CD8-positive, alpha-beta memory T cell (primary cell): ENCODE results near the gene CEP170. TPM values are rescaled to one million over a fixed set of nuclear protein-coding genes. Genes with fewer than 3 reads are reported as not detected.

ENCODE experiments used
- CTCF ChIA-PET: fragments of 350-600 bp; sonication (Branson Sonifier 250); formaldehyde crosslinking; loops from one replicate; lab custom pipeline; 2021; ENCODE audit warnings: antibody characterized with exemption; lab: Charles Lee
- POLR2A ChIA-PET: fragments of 350-600 bp; sonication (Branson Sonifier 250); formaldehyde crosslinking; loops from one replicate; lab custom pipeline; 2021; ENCODE audit warnings: antibody characterized with exemption; lab: Charles Lee
- DNase-seq, 5 donors: peaks; one replicate each; pipeline versions ENCODE4 v3.0.0 to v3.0.0-alpha.2; 2020 to 2022; ENCODE audit warnings: mixed read lengths in 1 of 5
- H3K27ac ChIP-seq: one replicate; pipeline ENCODE4 v1.7.0; 2013; ENCODE audit warnings: low read depth, mild to moderate bottlenecking, low read length, moderate library complexity
- H3K27me3 ChIP-seq: 2 replicates; pipeline ENCODE4 v1.7.0; 2013; ENCODE audit warnings: low read length, mild to moderate bottlenecking; ENCODE audit not compliant: insufficient read depth, poor library complexity, severe bottlenecking
- H3K36me3 ChIP-seq: 2 replicates; pipeline ENCODE4 v1.7.0; 2013; ENCODE audit warnings: mild to moderate bottlenecking, low read length, moderate library complexity; ENCODE audit not compliant: insufficient read depth
- H3K4me1 ChIP-seq: 2 replicates; pipeline ENCODE4 v1.7.0; 2013; ENCODE audit warnings: mild to moderate bottlenecking, low read length, moderate library complexity; ENCODE audit not compliant: insufficient read depth
- H3K4me3 ChIP-seq: 2 replicates; pipeline ENCODE4 v1.7.0; 2013; ENCODE audit warnings: mild to moderate bottlenecking, low read length
- H3K9me3 ChIP-seq: 2 replicates; pipeline ENCODE4 v1.7.0; 2013; ENCODE audit warnings: mild to moderate bottlenecking, low read length
- H3K27ac Mint-ChIP-seq, 8 donors: one replicate each; pipeline ENCODE4 v1.8.0; 2020 to 2021; ENCODE audit warnings: mixed read lengths in 8 of 8, mild to moderate bottlenecking in 6 of 8, inconsistent platforms in 3 of 8, moderate library complexity in 3 of 8
- H3K27me3 Mint-ChIP-seq, 2 donors: one replicate each; pipeline ENCODE4 v1.8.0; 2020 to 2021; ENCODE audit warnings: mixed read lengths in 2 of 2, mild to moderate bottlenecking in 1 of 2, moderate library complexity in 1 of 2
- H3K36me3 Mint-ChIP-seq, 3 donors: one replicate each; pipeline ENCODE4 v1.8.0; 2020 to 2021; ENCODE audit warnings: mixed read lengths in 3 of 3, inconsistent platforms in 1 of 3, mild to moderate bottlenecking in 1 of 3
- H3K4me1 Mint-ChIP-seq, 3 donors: one replicate each; pipeline ENCODE4 v1.8.0; 2020 to 2021; ENCODE audit warnings: mixed read lengths in 3 of 3, inconsistent platforms in 1 of 3, mild to moderate bottlenecking in 1 of 3
- H3K4me3 Mint-ChIP-seq, 7 donors: one replicate each; pipeline ENCODE4 v1.8.0; 2020 to 2021; ENCODE audit warnings: mixed read lengths in 7 of 7, mild to moderate bottlenecking in 6 of 7, moderate library complexity in 4 of 7, inconsistent platforms in 2 of 7
- H3K9me3 Mint-ChIP-seq, 5 donors: one replicate each; pipeline ENCODE4 v1.8.0; 2020 to 2022; ENCODE audit warnings: mixed read lengths in 5 of 5, mild to moderate bottlenecking in 3 of 5, moderate library complexity in 2 of 5, inconsistent platforms in 1 of 5
- polyA plus RNA-seq: library from polyadenylated mRNA; unstranded; fragments of 300-500 nt; fragmentation: Illumina TruSeq; gene quantifications from one replicate; pipeline ENCODE4 v1.2.3, GENCODE V29; 2021
- total RNA-seq, 2 experiments: library from RNA; stranded (reverse); gene quantifications; one replicate each; pipeline ENCODE4 v1.2.3, GENCODE V29; 2021

Gene CEP170
- total and polyA plus RNA-seq, 3 experiments from 2014 or later: 7.4 to 36.5 (median 29.9) TPM

DNA sequence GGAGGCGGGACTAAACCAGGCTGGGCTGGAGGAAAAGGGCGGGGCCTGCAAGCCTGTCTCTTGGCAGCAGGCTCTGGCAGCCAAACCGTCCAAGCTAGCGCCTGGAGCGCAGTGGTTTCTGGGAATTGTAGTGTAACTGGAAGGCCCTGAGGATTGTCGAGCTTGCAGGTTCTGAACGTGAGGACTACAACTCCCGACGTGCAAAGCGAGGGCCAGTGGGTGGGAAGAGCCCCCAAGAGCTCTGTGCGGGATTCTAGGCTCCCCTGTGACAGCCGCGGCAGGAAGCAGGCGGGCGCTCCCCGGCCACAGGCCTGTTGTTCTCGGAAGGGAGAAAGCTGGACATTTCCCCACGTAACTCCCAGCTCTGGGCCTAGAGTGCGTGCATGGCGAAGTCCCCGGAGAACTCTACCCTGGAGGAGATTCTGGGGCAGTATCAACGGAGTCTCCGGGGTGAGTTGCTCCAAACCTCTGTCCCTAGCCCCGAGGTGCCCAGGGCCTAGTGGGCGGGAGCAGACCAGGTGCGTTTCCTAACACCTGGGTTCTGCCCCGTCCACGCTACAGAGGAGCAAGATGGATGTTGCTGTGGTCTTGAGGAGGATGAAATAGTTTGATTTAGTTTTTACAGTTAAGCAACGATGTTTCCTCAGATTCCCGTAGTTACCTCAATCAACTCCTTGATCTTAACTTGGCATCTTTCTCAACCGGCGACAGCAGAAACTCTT is 871 bp upstream of the CEP170 start, which contains the start of gene SDCCAG8:
Gene SDCCAG8, plus strand, starts transcription at position 251 of the 722 bp plus-strand sequence. Its CDS starts 133 bp downstream, at position 384.
- Mint-ChIP-seq H3K27me3 (peaks cover 0 to 12% of the 10 kb centered on the region in 2 donors), H3K36me3 (peaks cover 0 to 19% (median 2%) of the 10 kb centered on the region in 3 donors), H3K27ac (peak within 1 kb of the TSS; percentile 99 to 100 (median 100)), H3K4me1 (peaks cover 34 to 61% (median 58%) of the 10 kb centered on the region in 3 donors), H3K9me3 (no peaks in the 10 kb centered on the region), H3K4me3 (peak within 1 kb of the TSS; percentile 95 to 100 (median 98))
- ChIA-PET POLR2A (interaction anchor here (1.1 to 2.2 kb wide), 5 partner anchors 20 to 1615 kb away, joined by 3 to 8 read pairs (median 7); partner anchors contain the start of genes CHML and OPN3), CTCF (interaction anchor here (0.6 to 1.5 kb wide), 2 partner anchors 17 to 19 kb away, joined by 4 to 5 read pairs; no protein-coding TSS in a partner anchor)
- Histone ChIP-seq H3K36me3 (no peaks in the 10 kb centered on the region), H3K4me3 (peak within 1 kb of the TSS; percentile 75), H3K9me3 (no peaks in the 10 kb centered on the region), H3K27ac (peak within 1 kb of the TSS; percentile 94), H3K4me1 (peaks cover 24% of the 10 kb centered on the region), H3K27me3 (no peaks in the 10 kb centered on the region)
- DNase-seq: peak; percentile 85 to 97 (median 94)

DNA sequence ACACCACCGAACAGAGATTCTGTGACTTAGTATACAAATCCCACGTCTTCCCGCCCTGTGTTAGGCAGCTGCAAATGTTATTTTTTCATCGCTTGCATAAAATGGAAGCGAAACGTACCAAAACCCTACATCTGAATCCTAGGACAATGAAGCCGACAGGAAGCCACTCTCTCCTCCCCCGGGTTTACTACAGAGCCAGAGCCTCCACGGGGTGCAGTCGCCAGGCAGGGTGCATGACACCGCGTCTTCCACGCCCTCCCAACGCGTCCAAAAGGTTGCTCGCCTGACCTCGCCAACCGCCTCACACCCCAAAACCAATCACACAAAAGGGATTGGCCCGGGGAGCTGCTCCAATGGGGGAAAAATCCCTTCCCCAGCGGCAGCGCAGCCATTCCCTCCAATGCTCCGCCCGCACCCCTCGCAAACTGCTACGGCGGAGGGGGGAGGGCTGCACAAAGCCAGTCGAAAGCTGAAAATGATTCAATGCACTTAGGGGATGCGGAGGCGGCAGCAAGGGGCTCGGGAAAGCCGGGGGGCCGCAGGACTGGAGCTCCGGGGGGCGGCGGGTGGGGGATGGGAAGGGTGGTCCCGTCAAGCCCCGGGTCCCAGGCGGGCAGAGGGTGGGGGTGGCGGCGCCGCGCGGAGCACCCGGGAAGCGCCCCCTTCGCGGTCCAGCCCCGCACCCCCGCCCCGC is 701 bp downstream of the CEP170 start:
- DNase-seq: peak in 3 of 5 donors; percentile 43 to 69 (median 56)
- H3K27ac ChIP-seq: peak overlapping the region; percentile 94
- H3K4me3 ChIP-seq: peak overlapping the region; percentile 71
- H3K36me3 ChIP-seq: no peaks in the 10 kb centered on the region
- H3K27ac Mint-ChIP-seq: peak overlapping the region; percentile 81 to 99 (median 97)
- H3K4me1 ChIP-seq: peaks cover 24% of the 10 kb centered on the region
- ChIA-PET POLR2A (interaction anchor here (0.5 to 2.2 kb wide), 5 partner anchors 45 to 1717 kb away, joined by 3 to 8 read pairs (median 4); no protein-coding TSS in a partner anchor), CTCF (no interaction called here)
- H3K4me1 Mint-ChIP-seq: peaks cover 38 to 64% (median 62%) of the 10 kb centered on the region in 3 donors
- H3K9me3 ChIP-seq: no peaks in the 10 kb centered on the region
- H3K4me3 Mint-ChIP-seq: peak overlapping the region; percentile 89 to 98 (median 96)
- H3K27me3 ChIP-seq: no peaks in the 10 kb centered on the region
- H3K27me3 Mint-ChIP-seq: peaks cover 0 to 12% of the 10 kb centered on the region in 2 donors
- no peaks in the 10 kb centered on the region for H3K9me3 Mint-ChIP-seq
- H3K36me3 Mint-ChIP-seq: peaks cover 0 to 17% (median 0%) of the 10 kb centered on the region in 3 donors

DNA sequence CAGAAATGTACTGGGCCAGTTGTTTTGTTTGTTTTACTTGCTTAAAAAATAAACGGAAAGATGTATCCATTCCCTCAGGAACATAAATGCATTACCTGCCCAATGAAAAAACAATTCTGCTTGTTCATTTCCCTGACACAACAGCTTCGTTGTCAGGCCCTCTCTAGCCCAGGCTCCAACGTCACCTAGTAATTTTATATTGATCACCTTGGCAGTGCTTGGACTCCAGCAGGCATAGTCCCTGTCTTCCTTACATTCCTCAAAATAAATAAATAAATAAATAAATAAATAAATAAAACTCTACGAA is 1.2 kb downstream of the CEP170 start:
- Mint-ChIP-seq H3K4me3 (peak overlapping the region; percentile 71 to 97 (median 96)), H3K27me3 (peaks cover 0 to 12% of the 10 kb centered on the region in 2 donors), H3K27ac (peak overlapping the region in 7 of 8 donors; percentile 20 to 99 (median 92)), H3K36me3 (peaks cover 0 to 17% (median 0%) of the 10 kb centered on the region in 3 donors), H3K4me1 (peaks cover 38 to 64% (median 63%) of the 10 kb centered on the region in 3 donors), H3K9me3 (no peaks in the 10 kb centered on the region)
- no peak for DNase-seq
- Histone ChIP-seq H3K9me3 (no peaks in the 10 kb centered on the region), H3K27me3 (no peaks in the 10 kb centered on the region), H3K36me3 (no peaks in the 10 kb centered on the region), H3K27ac (peak overlapping the region; percentile 66), H3K4me3 (peak overlapping the region; percentile 20), H3K4me1 (peaks cover 24% of the 10 kb centered on the region)
- CTCF ChIA-PET: no interaction called here
- POLR2A ChIA-PET: no interaction called here

DNA sequence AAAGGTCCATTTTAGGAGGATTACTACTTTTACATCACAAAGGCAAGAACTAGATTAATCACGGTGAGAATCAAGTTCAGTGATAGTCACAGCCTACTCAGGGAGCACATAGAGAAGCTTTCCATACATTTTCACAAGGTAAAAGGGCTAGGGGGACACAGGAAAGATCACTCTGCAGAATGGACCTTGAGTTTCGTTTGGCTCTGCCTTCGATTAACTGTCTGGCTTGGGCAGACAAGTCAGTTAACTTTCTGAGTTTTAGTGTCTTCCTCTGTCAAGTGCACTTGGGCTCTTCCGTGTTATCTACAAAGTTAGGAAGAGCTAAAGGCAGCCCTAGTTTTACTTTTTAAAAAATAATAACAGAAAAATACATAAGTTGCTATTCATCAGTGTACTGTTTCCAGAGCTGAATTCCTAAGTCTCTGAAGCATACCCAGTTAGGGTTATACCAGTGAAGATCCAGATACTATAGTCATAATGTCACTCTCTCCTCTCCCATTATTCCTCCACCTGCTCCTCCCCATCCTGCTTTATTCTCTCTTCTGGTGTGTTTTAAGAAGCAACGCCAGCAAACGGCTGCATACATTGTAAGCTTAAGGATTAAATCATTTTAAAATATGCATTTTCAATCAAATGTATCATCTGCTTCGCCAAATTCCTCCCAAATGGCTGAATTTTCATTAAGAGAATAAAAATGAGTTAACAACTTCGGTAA is 1.7 kb downstream of the CEP170 start:
- H3K9me3 ChIP-seq: no peaks in the 10 kb centered on the region
- peak overlapping the region; percentile 20 for H3K4me3 ChIP-seq
- ChIA-PET CTCF (no interaction called here), POLR2A (no interaction called here)
- peaks cover 24% of the 10 kb centered on the region for H3K4me1 ChIP-seq
- H3K27ac ChIP-seq: peak overlapping the region; percentile 66
- Mint-ChIP-seq H3K36me3 (peaks cover 0 to 17% (median 0%) of the 10 kb centered on the region in 3 donors), H3K27me3 (peaks cover 0 to 13% of the 10 kb centered on the region in 2 donors), H3K27ac (peak overlapping the region in 7 of 8 donors; percentile 62 to 99 (median 88)), H3K9me3 (no peaks in the 10 kb centered on the region), H3K4me1 (peaks cover 43 to 69% (median 68%) of the 10 kb centered on the region in 3 donors), H3K4me3 (peak overlapping the region; percentile 62 to 96 (median 71))
- no peaks in the 10 kb centered on the region for H3K27me3 ChIP-seq
- DNase-seq: peak in 1 of 5 donors; percentile 10
- no peaks in the 10 kb centered on the region for H3K36me3 ChIP-seq

DNA sequence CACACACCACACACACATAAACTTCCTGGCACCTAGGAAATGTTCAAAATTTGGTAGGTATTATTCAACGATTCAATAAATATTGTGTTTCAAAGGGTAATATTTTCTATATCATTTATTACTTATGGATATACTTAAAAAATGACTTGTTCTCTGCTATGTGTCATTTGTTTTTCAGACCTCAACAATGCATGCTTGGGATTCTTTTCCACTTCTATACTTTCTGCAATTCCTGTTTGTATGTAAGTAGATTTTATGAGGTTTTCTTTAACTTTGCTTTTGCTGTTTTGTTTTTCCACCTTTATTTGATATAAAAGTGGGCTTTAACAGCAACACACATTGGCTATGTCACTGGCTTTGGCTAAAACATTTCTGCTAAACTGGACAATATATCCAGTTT is 3.5 kb downstream of the CEP170 start:
- Histone ChIP-seq H3K9me3 (no peaks in the 10 kb centered on the region), H3K4me1 (peaks cover 15% of the 10 kb centered on the region), H3K36me3 (no peaks in the 10 kb centered on the region), H3K4me3 (no peak overlapping the region), H3K27me3 (no peaks in the 10 kb centered on the region), H3K27ac (no peak overlapping the region)
- ChIA-PET CTCF (no interaction called here), POLR2A (no interaction called here)
- Mint-ChIP-seq H3K27ac (peak overlapping the region in 5 of 8 donors; percentile 1 to 71 (median 45)), H3K9me3 (no peaks in the 10 kb centered on the region), H3K4me1 (peaks cover 44 to 69% (median 69%) of the 10 kb centered on the region in 3 donors), H3K36me3 (peaks cover 0 to 17% (median 0%) of the 10 kb centered on the region in 3 donors), H3K27me3 (peaks cover 0 to 13% of the 10 kb centered on the region in 2 donors), H3K4me3 (peak overlapping the region in 1 of 7 donors; percentile 11)
- DNase-seq: no peak

DNA sequence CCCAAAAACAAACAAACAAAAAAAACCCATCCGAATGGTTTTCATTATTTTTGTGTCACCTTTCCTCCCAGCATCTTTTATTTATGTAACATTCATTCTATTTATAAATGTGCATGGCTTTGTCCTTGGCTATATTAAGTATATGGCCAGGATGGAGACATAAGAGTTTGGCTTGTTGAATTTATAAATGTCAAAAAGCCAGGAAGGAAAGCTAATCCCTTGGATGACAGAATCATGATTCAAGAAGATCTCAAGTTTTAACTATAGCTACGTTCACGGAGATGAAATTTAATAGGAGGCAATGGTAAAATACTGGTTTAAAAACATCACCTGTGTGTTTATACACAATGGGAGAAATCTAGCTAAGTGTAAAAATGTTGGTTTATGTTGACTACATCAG is 5.0 kb downstream of the CEP170 start:
- CTCF ChIA-PET: no interaction called here
- H3K4me3 ChIP-seq: no peak overlapping the region
- Mint-ChIP-seq H3K4me1 (peaks cover 32 to 64% (median 59%) of the 10 kb centered on the region in 3 donors), H3K4me3 (peak overlapping the region in 1 of 7 donors; percentile 8), H3K9me3 (no peaks in the 10 kb centered on the region), H3K27me3 (peaks cover 0 to 8% of the 10 kb centered on the region in 2 donors), H3K36me3 (peaks cover 0 to 6% (median 0%) of the 10 kb centered on the region in 3 donors), H3K27ac (no peak overlapping the region)
- no peaks in the 10 kb centered on the region for H3K36me3 ChIP-seq
- H3K9me3 ChIP-seq: no peaks in the 10 kb centered on the region
- no peak for DNase-seq
- H3K27ac ChIP-seq: no peak overlapping the region
- POLR2A ChIA-PET: no interaction called here
- no peaks in the 10 kb centered on the region for H3K27me3 ChIP-seq
- peaks cover 13% of the 10 kb centered on the region for H3K4me1 ChIP-seq

DNA sequence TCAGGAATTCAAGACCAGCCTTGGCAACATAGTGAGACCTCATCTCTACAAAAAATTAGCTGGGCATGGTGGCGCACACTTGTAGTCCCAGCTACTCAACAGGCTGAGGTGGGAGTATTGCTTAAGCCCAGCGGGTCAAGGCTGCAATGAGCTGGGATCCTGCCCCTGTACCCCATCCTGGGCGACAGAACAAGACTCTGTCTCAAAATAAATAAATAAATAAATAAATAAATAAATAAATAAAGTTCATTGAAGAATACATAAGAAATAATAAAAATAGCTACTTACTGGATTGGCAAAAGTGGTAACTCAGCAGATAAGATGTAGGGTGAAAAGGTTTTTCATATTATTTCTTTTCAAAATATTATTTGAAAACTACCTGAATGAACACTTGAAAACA is 5.9 kb downstream of the CEP170 start:
- CTCF ChIA-PET: no interaction called here
- POLR2A ChIA-PET: no interaction called here

More for the DNA sequence above, 5.9 kb downstream of the CEP170 start:
- no peak overlapping the region for H3K4me3 ChIP-seq
- H3K4me1 Mint-ChIP-seq: peaks cover 29 to 61% (median 55%) of the 10 kb centered on the region in 3 donors
- H3K27ac Mint-ChIP-seq: no peak overlapping the region
- H3K9me3 Mint-ChIP-seq: no peaks in the 10 kb centered on the region
- DNase-seq: no peak
- no peaks in the 10 kb centered on the region for H3K27me3 ChIP-seq
- H3K27me3 Mint-ChIP-seq: peaks cover 0 to 2% of the 10 kb centered on the region in 2 donors
- H3K36me3 ChIP-seq: no peaks in the 10 kb centered on the region
- H3K4me3 Mint-ChIP-seq: no peak overlapping the region
- peaks cover 13% of the 10 kb centered on the region for H3K4me1 ChIP-seq
- H3K36me3 Mint-ChIP-seq: peaks cover 0 to 2% (median 0%) of the 10 kb centered on the region in 3 donors
- H3K27ac ChIP-seq: no peak overlapping the region
- no peaks in the 10 kb centered on the region for H3K9me3 ChIP-seq
